Kidney (tissue), 14 donors: Measurements from ENCODE around the gene KNSTRN. TPM values are rescaled to one million over a fixed set of nuclear protein-coding genes. Genes with fewer than 3 reads are reported as not detected.

Experiments used
- DNase-seq, 5 donors: peaks; one replicate each; pipeline ENCODE4 v3.0.0-alpha.2; 2013 to 2020
- FAIRE-seq: peaks from 2 replicates; lab custom pipeline; 2012; peaks lifted over from hg19 to GRCh38; lab: Jason Lieb, UNC
- H3K27ac ChIP-seq, 2 donors: one replicate each; pipeline ENCODE4 v1.7.0; 2013; ENCODE audit warnings: low read depth in 2 of 2, low read length in 2 of 2, inconsistent platforms in 1 of 2
- H3K27me3 ChIP-seq: one replicate; pipeline ENCODE4 v1.7.1; 2013; ENCODE audit warnings: low read length, inconsistent platforms; ENCODE audit not compliant: control insufficient read depth, insufficient read depth
- H3K36me3 ChIP-seq, 3 donors: one replicate each; pipeline versions ENCODE4 v1.7.0 to v1.7.1; 2013; ENCODE audit warnings: low read length in 3 of 3, control low read depth in 1 of 3, inconsistent platforms in 1 of 3; ENCODE audit not compliant: insufficient read depth in 3 of 3, control insufficient read depth in 2 of 3
- H3K4me1 ChIP-seq, 3 donors: one replicate each; pipeline versions ENCODE4 v1.7.0 to v1.7.1; 2013; ENCODE audit warnings: low read length in 3 of 3, inconsistent platforms in 1 of 3, low read depth in 1 of 3; ENCODE audit not compliant: control insufficient read depth in 2 of 3, insufficient read depth in 2 of 3
- H3K4me3 ChIP-seq, 3 donors: one replicate each; pipeline versions ENCODE4 v1.7.0 to v1.8.1; 2013; ENCODE audit warnings: low read length in 3 of 3, control low read depth in 1 of 3, inconsistent platforms in 1 of 3
- H3K9ac ChIP-seq, 3 donors: one replicate each; pipeline versions ENCODE4 v1.7.0 to v1.7.1; 2013; ENCODE audit warnings: low read length in 3 of 3, control low read depth in 1 of 3, inconsistent platforms in 1 of 3
- H3K9me3 ChIP-seq, 3 donors: one replicate each; pipeline versions ENCODE4 v1.7.0 to v1.7.1; 2013; ENCODE audit warnings: low read length in 3 of 3, control low read depth in 1 of 3, inconsistent platforms in 1 of 3; ENCODE audit not compliant: control insufficient read depth in 2 of 3, insufficient read depth in 1 of 3
- intact Hi-C: fragments of 100-400 bp; cut with DNase I; formaldehyde crosslinking; loops from one replicate; pipeline ENCODE4 v1.11.1; 2022
- polyA plus RNA-seq: library from polyadenylated mRNA; stranded (reverse); fragments of 350-450 nt; fragmentation: Illumina TruSeq; extraction: RNeasy Lipid Tissue Mini Kit (QIAGEN cat#74804); gene quantifications from one replicate; pipeline ENCODE4 v1.2.3, GENCODE V29; 2014; ENCODE audit warnings: low read depth, low replicate concordance; ENCODE audit not compliant: insufficient read depth
- total RNA-seq: library from RNA; stranded (reverse); fragmentation: NEBNext Ultra II Directional; extraction: Animal tissue kit (Norgen Biotek cat#: 25700); gene quantifications from one replicate; pipeline ENCODE4 v1.2.1, GENCODE V29; 2021
- TF ChIP-seq, protein P1 (sequence below): IDR thresholded peaks from 3 replicates; pipeline ENCODE4 v1.5.1; 2012; ENCODE audit warnings: mild to moderate bottlenecking, moderate library complexity, borderline replicate concordance; ENCODE audit not compliant: insufficient read depth; ENCODE audit errors: extremely low read depth
- donor health status: control.
- donor health status: control.
- donor health status: control.
- donor health status: control.
- donor health status: control.
- donor health status: DM: yes; HTN: yes; CAD: no.
- donor health status: Normal renal cell carcinoma (clear cell type).

The KNSTRN gene
- total and polyA plus RNA-seq, 2 donors from 2014 or later: 5.5 to 7.4 TPM

- Histone ChIP-seq H3K4me1 (peaks cover 0 to 13% (median 12%) of the 10 kb centered on the region in 3 donors), H3K27ac (no peak overlapping the region), H3K4me3 (no peak overlapping the region), H3K36me3 (peaks cover 6 to 25% (median 18%) of the 10 kb centered on the region in 3 donors), H3K27me3 (no peaks in the 10 kb centered on the region), H3K9me3 (no peaks in the 10 kb centered on the region), H3K9ac (no peak overlapping the region)
- FAIRE-seq (no peak), DNase-seq (no peak)
- intact Hi-C loops: no loop called here
- TF ChIP-seq, protein P1, sequence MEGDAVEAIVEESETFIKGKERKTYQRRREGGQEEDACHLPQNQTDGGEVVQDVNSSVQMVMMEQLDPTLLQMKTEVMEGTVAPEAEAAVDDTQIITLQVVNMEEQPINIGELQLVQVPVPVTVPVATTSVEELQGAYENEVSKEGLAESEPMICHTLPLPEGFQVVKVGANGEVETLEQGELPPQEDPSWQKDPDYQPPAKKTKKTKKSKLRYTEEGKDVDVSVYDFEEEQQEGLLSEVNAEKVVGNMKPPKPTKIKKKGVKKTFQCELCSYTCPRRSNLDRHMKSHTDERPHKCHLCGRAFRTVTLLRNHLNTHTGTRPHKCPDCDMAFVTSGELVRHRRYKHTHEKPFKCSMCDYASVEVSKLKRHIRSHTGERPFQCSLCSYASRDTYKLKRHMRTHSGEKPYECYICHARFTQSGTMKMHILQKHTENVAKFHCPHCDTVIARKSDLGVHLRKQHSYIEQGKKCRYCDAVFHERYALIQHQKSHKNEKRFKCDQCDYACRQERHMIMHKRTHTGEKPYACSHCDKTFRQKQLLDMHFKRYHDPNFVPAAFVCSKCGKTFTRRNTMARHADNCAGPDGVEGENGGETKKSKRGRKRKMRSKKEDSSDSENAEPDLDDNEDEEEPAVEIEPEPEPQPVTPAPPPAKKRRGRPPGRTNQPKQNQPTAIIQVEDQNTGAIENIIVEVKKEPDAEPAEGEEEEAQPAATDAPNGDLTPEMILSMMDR: no peak
These were observed 35.6 kb downstream of the KNSTRN start for GRCh38 chr15:40418126-40418525.

GRCh38 chr15:40420071-40420713, 37.7 kb downstream of the KNSTRN start:
- DNase-seq: no peak
- peak overlapping the region in 1 of 3 donors; percentile 9 for H3K9ac ChIP-seq

DNA sequence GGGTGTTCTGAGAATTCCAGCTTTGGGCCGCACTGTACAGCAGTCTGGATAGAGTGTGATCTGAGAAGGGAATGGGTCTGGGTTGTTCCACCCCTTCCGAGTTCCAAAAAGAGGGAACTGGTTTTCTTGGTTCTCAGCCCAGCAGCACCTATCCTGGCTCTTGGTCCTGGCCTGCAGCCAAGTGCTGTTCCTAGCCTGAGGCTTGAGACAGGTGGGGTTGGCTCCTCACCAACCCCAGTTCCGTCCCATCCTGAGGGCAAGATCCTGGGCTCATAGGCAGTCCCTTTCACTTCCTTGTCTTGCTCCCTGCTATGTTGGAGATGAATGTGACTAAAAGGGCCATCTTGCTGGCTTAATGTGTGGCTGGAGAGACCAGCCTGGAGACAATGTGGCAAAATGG, 38.3 kb downstream of the KNSTRN start:
- H3K27ac ChIP-seq: no peak overlapping the region
- H3K9ac ChIP-seq: peak overlapping the region in 1 of 3 donors; percentile 9
- H3K4me3 ChIP-seq: no peak overlapping the region
- H3K9me3 ChIP-seq: no peaks in the 10 kb centered on the region
- DNase-seq: peak in 1 of 5 donors; percentile 85
- intact Hi-C loops: loop anchor here (10.0 kb wide), 1 partner anchor 146 kb away; no protein-coding TSS in a partner anchor
- TF ChIP-seq, protein P1: no peak
- no peaks in the 10 kb centered on the region for H3K27me3 ChIP-seq
- peaks cover 2 to 8% (median 5%) of the 10 kb centered on the region in 3 donors for H3K36me3 ChIP-seq
- H3K4me1 ChIP-seq: peaks cover 0 to 13% (median 12%) of the 10 kb centered on the region in 3 donors
- FAIRE-seq: no peak

More at GRCh38 chr15:40420071-40420713, 37.7 kb downstream of the KNSTRN start:
- H3K4me3 ChIP-seq: no peak overlapping the region
- TF ChIP-seq, protein P1: no peak
- H3K4me1 ChIP-seq: peaks cover 0 to 13% (median 12%) of the 10 kb centered on the region in 3 donors
- H3K36me3 ChIP-seq: peaks cover 6 to 12% (median 11%) of the 10 kb centered on the region in 3 donors
- H3K27me3 ChIP-seq: no peaks in the 10 kb centered on the region
- H3K9me3 ChIP-seq: no peaks in the 10 kb centered on the region
- intact Hi-C loops: loop anchor here (10.0 kb wide), 1 partner anchor 145 kb away; no protein-coding TSS in a partner anchor
- H3K27ac ChIP-seq: no peak overlapping the region
- FAIRE-seq: no peak
